Spinal cord (tissue), 10 donors: ENCODE results near the gene MEIOSIN. TPM values are rescaled to one million over a fixed set of nuclear protein-coding genes. Genes with fewer than 3 reads are reported as not detected.
"Not testable (repeated sequence)": the region's sequence is repeated elsewhere in the genome, so short reads cannot be mapped to it uniquely, and the experiment has no call there.

Experiments
- DNase-seq, 6 donors: peaks; one replicate each; pipeline versions ENCODE4 v3.0.0 to v3.0.0-alpha.2; 2013 to 2015; ENCODE audit warnings: low spot score in 6 of 6, low read depth in 4 of 6
- H3K27ac ChIP-seq: one replicate; pipeline ENCODE4 v1.5.1; 2013; ENCODE audit warnings: low read depth, low read length, control low read depth
- H3K27me3 ChIP-seq: one replicate; pipeline ENCODE4 v1.6.1; 2013; ENCODE audit warnings: low read length; ENCODE audit not compliant: control insufficient read depth, insufficient read depth
- H3K36me3 ChIP-seq: one replicate; pipeline ENCODE4 v1.6.1; 2013; ENCODE audit warnings: low read length; ENCODE audit not compliant: control insufficient read depth, insufficient read depth
- H3K4me1 ChIP-seq: one replicate; pipeline ENCODE4 v1.6.1; 2013; ENCODE audit warnings: low read length; ENCODE audit not compliant: control insufficient read depth, insufficient read depth
- H3K4me3 ChIP-seq: one replicate; pipeline ENCODE4 v1.5.1; 2013; ENCODE audit warnings: low read depth, low read length, control low read depth
- H3K9me3 ChIP-seq: one replicate; pipeline ENCODE4 v1.6.1; 2013; ENCODE audit warnings: low read length; ENCODE audit not compliant: control insufficient read depth, insufficient read depth
- WGBS: methylation state at CpG from one replicate; pipeline ENCODE4 v1.1.5; 2013; ENCODE audit warnings: missing lambda C conversion rate; ENCODE audit not compliant: insufficient coverage; 5-methylcytosine and 5-hydroxymethylcytosine counted together
- polyA plus RNA-seq, 2 donors: library from polyadenylated mRNA; unstranded; fragments of 120-200 nt; gene quantifications; one replicate each; pipeline ENCODE4 v1.2.1, GENCODE V29; 2013; ENCODE audit not compliant: insufficient read length in 2 of 2
- total RNA-seq, 2 donors: library from RNA; depleted of rRNA in 1 of 2; stranded (reverse); fragments of 120-200 nt in 1 of 2; fragments of >200 nt in 1 of 2; gene quantifications; one replicate each; pipeline versions ENCODE4 v1.2.3 to v1.2.4, GENCODE V29; 2013 to 2014
- donor health status: healthy.

MEIOSIN gene
- total and polyA plus RNA-seq, 4 donors: not detected

DNA sequence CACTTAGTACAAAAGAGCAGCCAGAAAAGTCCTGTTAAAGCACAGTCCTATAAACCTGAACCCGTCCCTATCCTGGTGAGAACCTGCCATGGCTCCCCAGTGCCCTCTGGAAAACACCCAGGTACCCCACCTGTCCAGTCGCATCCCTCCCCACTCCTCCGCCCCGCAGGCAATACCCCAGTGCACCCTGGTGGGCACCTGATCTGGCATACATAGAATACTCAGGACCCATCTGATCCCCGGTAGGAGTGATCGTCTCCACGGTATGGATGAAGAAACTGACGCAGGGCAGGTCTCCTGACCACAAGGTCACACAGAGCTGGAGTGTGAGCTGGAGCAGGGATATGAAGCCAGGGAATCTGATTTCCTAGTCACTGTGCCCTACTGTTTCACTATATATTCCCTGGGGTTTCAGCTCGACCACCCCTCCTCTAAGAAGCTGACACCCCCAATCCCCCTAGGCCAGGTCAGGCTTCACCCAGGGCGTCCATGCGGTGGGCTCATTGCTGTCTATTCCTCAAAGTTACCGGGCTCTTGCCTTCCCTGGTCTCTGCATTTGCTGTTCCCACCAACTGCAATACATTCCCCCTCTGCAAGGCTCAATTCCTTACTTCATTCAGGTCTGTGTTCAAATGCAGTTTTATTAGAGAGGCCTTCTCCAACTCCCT is 15.1 kb upstream of the MEIOSIN start:
- Histone ChIP-seq H3K4me1 (peaks cover 11% of the 10 kb centered on the region), H3K27me3 (no peaks in the 10 kb centered on the region), H3K4me3 (peak overlapping the region; percentile 85), H3K9me3 (no peaks in the 10 kb centered on the region), H3K27ac (peak overlapping the region; percentile 95), H3K36me3 (peaks cover 19% of the 10 kb centered on the region)
- 63% methylated on average over 7 of the region's 12 CpGs for WGBS
- no peak for DNase-seq

DNA sequence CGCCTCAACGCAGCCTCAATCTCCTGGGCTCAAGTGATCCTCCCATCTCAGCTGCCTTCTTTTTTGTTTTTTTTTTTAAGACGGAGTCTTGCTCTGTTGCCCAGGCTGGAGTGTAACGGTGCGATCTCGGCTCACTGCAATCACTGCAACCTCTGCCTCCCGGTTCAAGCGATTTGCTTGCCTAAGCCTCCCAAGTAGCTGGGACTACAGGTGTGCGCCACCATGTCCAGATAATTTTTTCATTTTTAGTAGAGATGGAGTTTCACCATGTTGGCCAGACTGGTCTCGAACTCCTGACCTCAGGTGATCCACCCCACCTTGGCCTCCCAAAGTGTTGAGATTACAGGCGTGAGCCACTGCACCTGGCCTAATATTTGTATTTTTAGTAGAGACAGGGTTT is 13.2 kb upstream of the MEIOSIN start:
- H3K4me3 ChIP-seq, H3K27ac ChIP-seq, DNase-seq, H3K27me3 ChIP-seq, H3K9me3 ChIP-seq: not testable (repeated sequence)
- Histone ChIP-seq H3K36me3 (peaks cover 16% of the 10 kb centered on the region), H3K4me1 (peaks cover 11% of the 10 kb centered on the region)
- 98% methylated on average over 9 of the region's 11 CpGs for WGBS

DNA sequence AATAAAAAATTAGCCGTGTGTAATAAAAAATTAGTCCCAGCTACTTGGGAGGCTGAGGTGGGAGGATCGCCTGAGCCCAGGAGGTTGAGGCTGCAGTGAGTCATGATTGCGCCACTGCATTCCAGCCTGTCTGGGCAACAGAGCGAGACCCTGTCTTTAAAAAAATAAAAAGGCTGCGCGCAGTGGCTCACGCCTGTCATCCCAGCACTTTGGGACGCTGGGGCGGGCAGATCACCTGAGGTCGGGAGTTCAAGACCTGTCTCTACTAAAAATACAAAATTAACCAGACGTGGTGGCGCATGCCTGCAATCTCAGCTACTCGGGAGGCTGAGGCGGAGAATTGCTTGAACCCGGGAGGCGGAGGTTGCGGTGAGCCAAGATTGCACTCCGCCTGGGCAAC is 4.6 kb upstream of the MEIOSIN start:
- H3K4me1 ChIP-seq: peaks cover 29% of the 10 kb centered on the region
- 97% methylated on average over 15 of the region's 18 CpGs for WGBS
- not testable (repeated sequence) for H3K27ac ChIP-seq, H3K27me3 ChIP-seq, H3K4me3 ChIP-seq, H3K9me3 ChIP-seq, DNase-seq, H3K36me3 ChIP-seq

DNA sequence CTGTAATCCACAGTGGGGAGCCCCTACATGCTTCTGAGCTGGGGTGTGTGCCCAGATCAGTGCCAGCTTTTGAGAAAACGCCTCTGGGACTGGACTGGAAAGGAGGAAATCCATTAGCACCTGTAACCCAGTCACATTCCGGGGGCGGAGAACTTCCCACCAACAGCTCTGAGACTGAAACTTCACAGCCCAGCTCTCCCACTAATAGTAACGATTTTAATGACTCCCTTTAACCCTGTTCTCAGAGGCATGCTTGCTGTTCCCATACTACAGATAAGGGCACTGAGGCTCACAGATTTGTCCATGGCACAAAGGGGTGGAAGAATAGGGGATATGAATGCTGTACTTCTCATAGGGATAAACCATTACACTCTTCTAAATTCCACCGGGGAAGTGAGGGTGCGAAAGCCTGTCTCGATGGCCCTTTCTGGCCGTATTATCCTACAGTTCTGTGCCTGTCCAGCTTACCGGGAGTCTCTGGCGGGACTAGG is 3.4 kb upstream of the MEIOSIN start:
- WGBS: 2% methylated on average over 8 of the region's 10 CpGs
- H3K36me3 ChIP-seq: peaks cover 8% of the 10 kb centered on the region

DNA sequence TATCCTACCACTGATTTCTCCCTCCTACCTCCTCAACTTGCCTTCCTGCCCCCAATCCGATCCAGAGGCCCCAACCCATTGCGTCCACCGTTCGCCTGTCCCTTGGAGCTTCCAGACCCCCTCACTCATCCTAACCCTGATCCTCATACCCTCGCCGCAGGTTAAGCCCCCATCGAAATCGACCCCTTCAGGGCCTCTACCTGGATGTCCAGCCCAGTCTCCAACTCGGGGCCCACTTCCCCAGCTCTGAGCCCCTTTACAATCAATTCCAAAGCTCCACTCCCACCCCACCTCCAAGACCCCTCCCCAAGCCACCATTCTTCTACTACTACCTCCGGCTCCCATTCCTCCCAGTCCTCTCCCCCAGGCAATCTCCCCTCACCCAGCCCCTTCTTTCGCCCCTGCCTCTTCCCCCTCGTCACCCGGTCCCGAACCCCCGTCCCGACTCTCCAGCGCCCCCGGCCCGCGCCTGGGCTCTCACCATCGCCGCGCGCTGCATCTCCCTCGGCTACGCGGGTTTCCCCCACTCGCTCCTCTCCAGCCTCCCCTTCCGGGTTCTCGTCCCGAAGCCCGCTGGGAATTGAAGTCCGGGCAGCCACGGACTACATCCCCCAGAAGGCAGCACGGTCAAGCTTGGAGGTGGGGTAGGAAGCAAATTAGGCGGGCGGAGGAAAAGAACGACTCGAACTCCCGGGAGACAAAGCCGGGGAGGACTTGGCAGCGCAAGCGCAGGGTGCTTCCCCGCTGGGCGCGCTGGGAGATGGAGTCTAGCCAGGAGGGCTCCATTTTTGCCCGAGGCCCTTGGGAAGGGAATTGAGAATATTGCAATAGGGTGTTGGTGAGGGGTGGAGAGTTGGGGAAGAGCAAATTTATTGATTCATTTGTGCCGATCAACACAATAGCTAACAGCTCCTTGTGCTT is 2.6 kb upstream of the MEIOSIN start, which contains the start of gene FBXO46:
TSS of gene FBXO46 (minus strand) at position 529 of the 921 bp plus-strand sequence. CDS start 17,401 bp downstream, outside the sequence.
- peak within 1 kb of the TSS; percentile 76 for H3K4me3 ChIP-seq
- peaks cover 29% of the 10 kb centered on the region for H3K4me1 ChIP-seq
- no peaks in the 10 kb centered on the region for H3K27me3 ChIP-seq
- no peaks in the 10 kb centered on the region for H3K9me3 ChIP-seq
- H3K36me3 ChIP-seq: peaks cover 6% of the 10 kb centered on the region
- peak within 1 kb of the TSS; percentile 22 for H3K27ac ChIP-seq
- DNase-seq: peak; percentile 89 to 100 (median 96)
- WGBS: 0% methylated on average over 43 of the region's 48 CpGs

More for the DNA sequence above, 3.4 kb upstream of the MEIOSIN start:
- Histone ChIP-seq H3K4me3 (peak overlapping the region; percentile 76), H3K4me1 (peaks cover 29% of the 10 kb centered on the region), H3K27ac (no peak overlapping the region), H3K9me3 (no peaks in the 10 kb centered on the region), H3K27me3 (no peaks in the 10 kb centered on the region)
- no peak for DNase-seq

DNA sequence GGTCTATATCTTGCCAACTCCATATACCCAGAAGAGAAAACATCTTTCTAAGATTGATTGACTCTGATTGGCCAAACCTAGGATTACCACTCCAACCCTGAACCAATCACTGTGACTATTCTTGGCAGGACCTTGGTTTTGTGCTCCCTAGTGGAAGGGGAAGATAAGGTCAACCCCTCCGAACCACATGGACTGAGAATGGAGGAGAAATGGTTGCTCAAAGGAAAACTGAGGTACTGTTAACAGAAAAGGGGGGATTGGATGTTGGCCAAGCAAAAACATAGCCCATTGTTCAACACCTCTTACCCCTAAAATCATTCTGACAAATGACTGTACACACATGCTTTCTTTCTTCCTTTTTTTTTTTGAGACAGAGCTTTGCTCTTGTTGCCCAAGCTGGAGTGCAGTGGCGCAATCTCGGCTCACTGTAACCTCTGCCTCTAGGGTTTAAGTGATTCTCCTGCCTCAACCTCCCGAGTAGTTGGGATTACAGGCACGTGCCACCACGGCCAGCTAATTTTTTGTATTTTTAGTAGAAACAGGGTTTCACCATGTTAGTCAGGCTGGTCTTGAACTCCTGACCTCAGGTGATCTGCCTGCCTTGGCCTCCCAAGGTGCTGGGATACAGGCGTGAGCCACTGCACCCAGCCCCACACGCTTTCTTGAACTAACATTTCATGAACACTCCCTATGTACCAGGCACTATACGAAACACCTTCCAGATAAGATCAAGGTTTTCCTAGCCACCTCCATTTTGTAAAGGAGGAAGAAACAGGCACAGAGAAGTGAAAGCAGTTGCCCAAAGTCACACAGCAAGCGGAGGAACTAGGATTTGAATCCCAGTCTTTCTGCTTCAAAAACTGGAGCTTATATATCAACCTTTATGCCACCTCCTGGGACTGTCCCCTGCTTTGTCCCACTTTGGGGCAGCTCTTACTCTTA is 6.5 kb downstream of the MEIOSIN start:
- WGBS: 100% methylated on average over 6 of the region's 10 CpGs
- DNase-seq: no peak
- Histone ChIP-seq H3K4me3 (no peak overlapping the region), H3K27ac (no peak overlapping the region), H3K36me3 (no peaks in the 10 kb centered on the region), H3K9me3 (no peaks in the 10 kb centered on the region), H3K27me3 (no peaks in the 10 kb centered on the region), H3K4me1 (no peaks in the 10 kb centered on the region)

DNA sequence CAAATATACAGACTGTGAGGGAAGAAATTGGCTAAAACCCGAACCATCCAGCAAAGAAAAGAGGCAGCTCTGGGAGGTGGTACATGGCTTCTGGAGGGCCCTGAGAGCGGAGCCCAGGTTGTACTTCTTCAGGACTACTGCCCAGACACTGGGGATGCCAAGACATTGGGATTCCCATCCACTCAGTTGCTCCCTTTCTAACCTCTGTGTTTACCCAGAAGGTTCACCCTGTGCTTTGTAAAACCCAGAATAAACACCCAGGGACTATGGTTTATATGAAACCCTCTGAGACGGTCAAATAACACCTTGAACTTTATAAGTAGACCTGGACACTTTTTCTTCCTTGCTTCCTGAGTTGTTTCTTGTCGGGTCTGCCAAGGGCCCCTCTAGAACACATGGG is 9.7 kb downstream of the MEIOSIN start:
- Histone ChIP-seq H3K27ac (no peak overlapping the region), H3K4me1 (no peaks in the 10 kb centered on the region), H3K27me3 (no peaks in the 10 kb centered on the region), H3K4me3 (no peak overlapping the region), H3K9me3 (no peaks in the 10 kb centered on the region), H3K36me3 (no peaks in the 10 kb centered on the region)
- WGBS: 60% methylated on average over 2 of the region's 4 CpGs
- DNase-seq: no peak

DNA sequence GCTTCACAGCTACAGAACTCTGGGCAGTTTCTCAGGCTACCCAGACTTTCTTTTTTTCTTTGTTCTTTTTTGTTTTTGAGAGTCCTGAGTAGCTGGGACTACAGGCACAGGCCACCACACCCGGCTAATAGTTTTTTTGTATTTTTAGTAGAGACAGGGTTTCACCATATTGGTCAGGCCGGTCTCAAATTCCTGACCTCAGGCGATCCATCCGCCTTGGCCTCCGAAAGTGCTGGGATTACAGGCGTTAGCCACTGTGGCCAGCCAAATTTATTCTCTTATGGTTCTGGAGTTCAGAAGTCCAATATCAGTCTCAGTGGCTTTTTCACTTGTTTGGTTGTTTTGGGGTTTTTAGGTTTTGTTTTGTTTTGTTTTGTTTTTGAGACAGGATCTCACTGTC is 12.4 kb downstream of the MEIOSIN start:
- Histone ChIP-seq H3K36me3 (no peaks in the 10 kb centered on the region), H3K27ac (no peak overlapping the region), H3K4me3 (no peak overlapping the region), H3K9me3 (no peaks in the 10 kb centered on the region), H3K27me3 (no peaks in the 10 kb centered on the region), H3K4me1 (no peaks in the 10 kb centered on the region)
- WGBS: 91% methylated on average over 6 of the region's 6 CpGs
- DNase-seq: no peak

DNA sequence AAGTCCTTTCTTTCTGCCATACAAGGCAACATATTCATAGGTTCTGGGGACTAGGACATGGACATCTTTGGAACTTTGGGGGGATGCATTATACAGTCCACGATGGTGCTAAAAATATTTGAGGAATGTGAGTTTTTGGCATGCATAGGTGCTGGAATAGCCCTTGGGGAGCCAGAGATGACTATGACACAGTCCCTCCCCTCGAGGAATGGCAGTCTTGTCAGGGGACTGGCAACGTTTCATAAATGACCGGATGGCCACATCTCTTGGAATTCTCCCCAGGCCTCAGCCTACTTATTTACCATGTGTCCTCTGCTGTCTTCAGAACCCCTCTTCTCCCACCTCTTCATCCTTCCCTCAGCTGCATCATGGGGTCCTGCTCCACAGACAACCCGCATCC is 13.6 kb downstream of the MEIOSIN start:
- 78% methylated on average over 5 of the region's 5 CpGs for WGBS
- no peak for DNase-seq
- H3K9me3 ChIP-seq: no peaks in the 10 kb centered on the region
- no peak overlapping the region for H3K27ac ChIP-seq
- no peaks in the 10 kb centered on the region for H3K27me3 ChIP-seq
- H3K4me3 ChIP-seq: no peak overlapping the region
- no peaks in the 10 kb centered on the region for H3K36me3 ChIP-seq
- H3K4me1 ChIP-seq: no peaks in the 10 kb centered on the region
